Measurements from ENCODE around the gene FKBP4. TPM values are rescaled to one million over a fixed set of nuclear protein-coding genes. Genes with fewer than 3 reads are reported as not detected.

Gene FKBP4, protein sequence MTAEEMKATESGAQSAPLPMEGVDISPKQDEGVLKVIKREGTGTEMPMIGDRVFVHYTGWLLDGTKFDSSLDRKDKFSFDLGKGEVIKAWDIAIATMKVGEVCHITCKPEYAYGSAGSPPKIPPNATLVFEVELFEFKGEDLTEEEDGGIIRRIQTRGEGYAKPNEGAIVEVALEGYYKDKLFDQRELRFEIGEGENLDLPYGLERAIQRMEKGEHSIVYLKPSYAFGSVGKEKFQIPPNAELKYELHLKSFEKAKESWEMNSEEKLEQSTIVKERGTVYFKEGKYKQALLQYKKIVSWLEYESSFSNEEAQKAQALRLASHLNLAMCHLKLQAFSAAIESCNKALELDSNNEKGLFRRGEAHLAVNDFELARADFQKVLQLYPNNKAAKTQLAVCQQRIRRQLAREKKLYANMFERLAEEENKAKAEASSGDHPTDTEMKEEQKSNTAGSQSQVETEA
- total RNA-seq = 16.1 and 18.6 TPM in 2 replicates

GRCh38 chr12:2794736-2795289 is at the start of gene FKBP4:
TSS of gene FKBP4 (plus strand) at chr12:2794970. CDS start at chr12:2795140, 170 bp downstream.

GRCh38 chr12:2812290-2813213 is 17.8 kb downstream of the FKBP4 start, which contains the start of gene ITFG2:
TSS of gene ITFG2 (plus strand) at chr12:2812668. CDS start at chr12:2812761, 93 bp downstream.

DNA sequence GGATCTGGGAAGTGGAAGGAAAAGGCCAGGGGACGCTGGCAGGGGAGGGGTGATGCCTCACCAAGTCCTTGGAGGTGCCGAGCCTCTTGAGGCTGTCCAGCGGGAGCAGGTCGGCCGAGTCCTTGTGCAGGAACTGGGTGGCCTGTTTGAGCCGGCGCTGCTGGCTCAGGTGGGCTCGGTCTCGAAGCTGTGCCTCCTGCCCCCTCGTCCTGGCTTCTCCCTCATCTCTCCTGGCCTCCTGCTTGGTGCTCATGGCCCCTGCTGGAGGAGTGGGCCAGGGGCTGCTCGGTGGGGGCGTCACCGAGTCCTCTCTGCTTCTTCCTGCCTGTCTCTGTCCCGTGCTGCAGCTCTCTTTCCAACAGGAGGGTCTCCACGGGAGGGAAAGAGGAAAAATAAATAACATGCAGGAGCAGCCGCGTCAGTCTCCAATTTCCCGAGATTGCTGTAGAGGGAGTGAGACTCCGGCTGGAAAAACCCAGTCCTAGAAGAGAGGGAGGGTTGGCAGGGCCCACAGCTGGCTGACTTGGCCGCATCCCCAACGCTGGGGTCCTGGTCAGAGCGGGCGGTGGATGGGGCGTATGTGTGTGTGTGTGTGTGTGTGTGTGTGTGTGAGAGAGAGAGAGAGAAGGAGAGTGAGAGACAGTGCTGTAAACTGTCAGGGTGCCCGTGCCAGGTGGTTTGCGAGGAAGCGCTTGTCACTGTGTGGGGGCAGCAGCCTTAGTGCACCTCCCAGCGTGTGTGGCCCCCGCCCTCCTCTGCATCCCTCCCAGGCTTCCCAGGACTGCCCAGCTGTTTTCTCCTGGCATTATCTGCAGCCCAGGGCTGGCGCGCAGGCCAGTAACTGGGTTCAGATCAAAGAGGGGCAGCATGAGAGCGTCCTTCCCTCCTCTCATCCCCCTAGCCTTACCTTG is 40.1 kb downstream of the FKBP4 start, which contains the start of gene NRIP2:
TSS of gene NRIP2 (minus strand) at position 455 of the 911 bp plus-strand sequence. CDS start at position 403, 52 bp downstream.

Other genes starting within 250 kb of the FKBP4 start
- gene ITFG2, start 17.7 kb downstream of the FKBP4 start, total RNA-seq = 17.2 and 20.0 TPM in 2 replicates
- gene NRIP2, start 40.1 kb downstream of the FKBP4 start, total RNA-seq = 0.26 and 0.43 TPM in 2 replicates
- not detected in 2 replicates for gene TEX52, start 62.1 kb downstream of the FKBP4 start, total RNA-seq
- gene FOXM1, start 82.2 kb downstream of the FKBP4 start, total RNA-seq = 14.8 and 17.6 TPM in 2 replicates
- gene RHNO1, start 82.3 kb downstream of the FKBP4 start, total RNA-seq = 27.7 and 31.1 TPM in 2 replicates
- 40.1 and 44.6 TPM in 2 replicates for gene TULP3, start 95.9 kb downstream of the FKBP4 start, total RNA-seq
- gene TEAD4, start 164.4 kb downstream of the FKBP4 start, total RNA-seq = 12.3 and 17.2 TPM in 2 replicates

All from articular chondrocyte of knee joint (primary cell).